Activated CD8-positive, alpha-beta T cell treated with anti-CD3 and anti-CD28 coated beads for 36 hours (primary cell): ENCODE data around the gene COL25A1. TPM values are rescaled to one million over a fixed set of nuclear protein-coding genes. Genes with fewer than 3 reads are reported as not detected.
A peak's percentile ranks its signal among the peaks of the same experiment; 100 is the strongest.

ENCODE experiments used
- ATAC-seq: fragments of 200-7000 bp; cut with Tn5 transposase; one replicate; pipeline ENCODE4 v1.10.0; 2021; ENCODE audit warnings: mild to moderate bottlenecking, moderate library complexity
- CTCF ChIA-PET: fragments of 350-600 bp; sonication (Branson Sonifier 250); formaldehyde crosslinking; loops from one replicate; lab custom pipeline; 2021; ENCODE audit warnings: antibody characterized with exemption; lab: Charles Lee
- POLR2A ChIA-PET: fragments of 350-600 bp; sonication (Branson Sonifier 250); formaldehyde crosslinking; loops from one replicate; lab custom pipeline; 2021; ENCODE audit warnings: antibody characterized with exemption; lab: Charles Lee
- DNase-seq: peaks from one replicate; pipeline ENCODE4 v3.0.0-alpha.2; 2020
- H3K27ac Mint-ChIP-seq: one replicate; pipeline ENCODE4 v1.8.0; 2021; ENCODE audit warnings: mild to moderate bottlenecking, mixed read lengths
- H3K27me3 Mint-ChIP-seq: one replicate; pipeline ENCODE4 v1.8.0; 2021; ENCODE audit warnings: mixed read lengths
- H3K36me3 Mint-ChIP-seq: one replicate; pipeline ENCODE4 v1.8.0; 2021; ENCODE audit warnings: low read depth, mixed read lengths
- H3K4me1 Mint-ChIP-seq: one replicate; pipeline ENCODE4 v1.8.0; 2021; ENCODE audit warnings: low read depth, mixed read lengths
- H3K4me3 Mint-ChIP-seq: one replicate; pipeline ENCODE4 v1.8.0; 2021; ENCODE audit warnings: mild to moderate bottlenecking, moderate library complexity, mixed read lengths
- H3K9me3 Mint-ChIP-seq: one replicate; pipeline ENCODE4 v1.8.0; 2021; ENCODE audit warnings: mixed read lengths
- intact Hi-C: fragments of 100-400 bp; cut with micrococcal nuclease; formaldehyde crosslinking; loops from one replicate; pipeline ENCODE4 v1.10.0; 2022
- total RNA-seq, 2 experiments: library from RNA; stranded (reverse); gene quantifications; one replicate each; pipeline ENCODE4 v1.2.3, GENCODE V29; 2021
- TF ChIP-seq, protein P1 (sequence below): fragments of 200-600 bp; IDR thresholded peaks from one replicate; pipeline ENCODE4 v1.8.0; 2022; ENCODE audit warnings: antibody characterized with exemption, mild to moderate bottlenecking

The COL25A1 gene
- total RNA-seq, 2 experiments from 2014 or later = not detected

DNA sequence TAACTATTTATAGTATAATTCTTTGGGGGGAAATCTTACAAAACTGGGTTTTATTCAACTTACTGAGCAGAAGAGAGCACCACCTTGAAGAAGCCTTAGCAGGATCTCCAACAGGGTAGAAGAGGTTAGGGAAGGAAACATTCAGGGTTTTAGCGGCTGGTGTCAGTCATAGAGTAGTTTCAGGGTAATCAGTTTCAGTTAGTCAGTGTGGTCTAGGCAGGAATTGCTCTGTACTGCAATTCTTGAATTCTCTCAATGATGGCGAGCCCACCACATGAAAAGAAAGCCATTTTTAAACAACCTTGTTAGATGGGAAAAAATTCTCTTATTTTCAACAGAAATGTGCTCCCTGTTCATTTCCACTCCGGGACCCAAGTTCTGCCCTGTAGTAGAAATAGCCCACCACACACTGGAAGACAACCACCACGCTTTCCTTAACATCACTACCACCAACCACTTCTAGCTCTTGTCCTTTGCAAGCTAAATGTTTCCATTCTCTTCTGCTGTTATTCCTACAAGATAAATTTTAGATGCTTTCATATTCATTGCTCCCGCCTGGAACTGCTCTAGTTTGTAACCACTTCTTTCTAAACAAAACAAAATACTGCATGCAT, 25.9 kb downstream of the COL25A1 start:
- peaks cover 11% of the 10 kb centered on the region for H3K27me3 Mint-ChIP-seq
- ChIA-PET POLR2A (no interaction called here), CTCF (no interaction called here)
- H3K36me3 Mint-ChIP-seq = no peaks in the 10 kb centered on the region
- H3K4me1 Mint-ChIP-seq = peaks cover 15% of the 10 kb centered on the region
- no peak overlapping the region for H3K4me3 Mint-ChIP-seq
- TF ChIP-seq, protein P1, sequence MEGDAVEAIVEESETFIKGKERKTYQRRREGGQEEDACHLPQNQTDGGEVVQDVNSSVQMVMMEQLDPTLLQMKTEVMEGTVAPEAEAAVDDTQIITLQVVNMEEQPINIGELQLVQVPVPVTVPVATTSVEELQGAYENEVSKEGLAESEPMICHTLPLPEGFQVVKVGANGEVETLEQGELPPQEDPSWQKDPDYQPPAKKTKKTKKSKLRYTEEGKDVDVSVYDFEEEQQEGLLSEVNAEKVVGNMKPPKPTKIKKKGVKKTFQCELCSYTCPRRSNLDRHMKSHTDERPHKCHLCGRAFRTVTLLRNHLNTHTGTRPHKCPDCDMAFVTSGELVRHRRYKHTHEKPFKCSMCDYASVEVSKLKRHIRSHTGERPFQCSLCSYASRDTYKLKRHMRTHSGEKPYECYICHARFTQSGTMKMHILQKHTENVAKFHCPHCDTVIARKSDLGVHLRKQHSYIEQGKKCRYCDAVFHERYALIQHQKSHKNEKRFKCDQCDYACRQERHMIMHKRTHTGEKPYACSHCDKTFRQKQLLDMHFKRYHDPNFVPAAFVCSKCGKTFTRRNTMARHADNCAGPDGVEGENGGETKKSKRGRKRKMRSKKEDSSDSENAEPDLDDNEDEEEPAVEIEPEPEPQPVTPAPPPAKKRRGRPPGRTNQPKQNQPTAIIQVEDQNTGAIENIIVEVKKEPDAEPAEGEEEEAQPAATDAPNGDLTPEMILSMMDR = no peak
- no peaks in the 10 kb centered on the region for H3K9me3 Mint-ChIP-seq
- intact Hi-C loops = no loop called here
- no peak overlapping the region for H3K27ac Mint-ChIP-seq
- ATAC-seq = peak; percentile 92
- peak; percentile 33 for DNase-seq

DNA sequence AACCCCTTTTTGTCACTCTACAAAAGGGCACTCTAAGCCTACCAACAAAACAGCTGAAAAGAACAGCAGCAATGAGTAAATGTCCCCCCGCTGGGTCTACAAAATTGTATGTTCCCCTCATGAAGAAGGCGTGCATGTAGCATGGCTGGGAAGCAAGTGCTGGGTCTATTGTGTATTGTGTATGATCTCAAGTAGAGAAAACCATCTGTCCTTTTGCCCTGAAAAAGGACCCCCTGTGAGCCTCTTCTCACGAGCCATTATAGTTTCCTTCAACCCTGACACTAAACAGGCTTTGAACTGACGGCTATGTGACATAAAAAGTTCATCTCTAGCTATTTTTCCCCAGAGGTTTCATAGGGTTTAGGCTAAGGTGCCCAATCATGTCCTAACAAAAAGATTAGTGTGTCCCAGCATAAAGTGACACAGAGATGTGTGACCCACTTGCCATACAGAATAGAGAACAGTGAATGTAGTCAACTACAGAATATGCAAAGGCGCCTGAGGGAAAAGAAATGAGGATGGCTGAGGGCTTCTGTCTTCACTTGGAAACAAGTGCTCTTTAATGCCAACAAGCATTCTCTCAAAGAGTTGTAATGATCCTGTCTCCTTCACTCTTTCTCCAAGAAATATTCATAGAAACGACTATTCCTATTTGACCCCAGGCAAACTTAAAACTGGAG, 27.3 kb downstream of the COL25A1 start:
- TF ChIP-seq, protein P1 = no peak
- ChIA-PET CTCF (no interaction called here), POLR2A (no interaction called here)
- H3K9me3 Mint-ChIP-seq = no peaks in the 10 kb centered on the region
- no peak for DNase-seq
- peaks cover 15% of the 10 kb centered on the region for H3K4me1 Mint-ChIP-seq
- no peaks in the 10 kb centered on the region for H3K36me3 Mint-ChIP-seq
- intact Hi-C loops = no loop called here
- no peak for ATAC-seq
- peaks cover 11% of the 10 kb centered on the region for H3K27me3 Mint-ChIP-seq
- H3K27ac Mint-ChIP-seq = no peak overlapping the region
- H3K4me3 Mint-ChIP-seq = no peak overlapping the region

DNA sequence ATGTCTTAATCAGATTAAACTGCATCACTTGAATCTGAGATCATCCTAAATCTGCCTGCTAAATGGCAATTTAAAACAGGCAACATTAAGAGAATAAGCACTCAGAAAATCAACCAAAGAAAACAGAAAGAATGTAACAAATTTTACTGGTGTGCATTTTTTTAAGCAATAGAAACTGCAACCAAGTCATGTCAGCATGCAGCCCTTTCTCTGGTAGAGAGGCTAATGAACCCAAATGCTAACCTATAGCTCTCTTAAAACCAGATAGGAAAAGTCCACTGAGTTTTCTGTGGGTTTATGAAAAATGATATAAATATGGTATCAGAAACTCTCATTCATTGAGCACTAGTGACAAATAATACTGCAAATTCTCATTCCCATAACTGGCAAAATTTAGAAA, 35.6 kb downstream of the COL25A1 start:
- intact Hi-C loops = no loop called here
- Mint-ChIP-seq H3K27ac (no peak overlapping the region), H3K36me3 (no peaks in the 10 kb centered on the region), H3K4me3 (no peak overlapping the region), H3K4me1 (no peaks in the 10 kb centered on the region), H3K27me3 (peaks cover 7% of the 10 kb centered on the region), H3K9me3 (no peaks in the 10 kb centered on the region)
- CTCF ChIA-PET = no interaction called here
- ATAC-seq (no peak), DNase-seq (no peak)
- POLR2A ChIA-PET = no interaction called here
- TF ChIP-seq, protein P1 = no peak

DNA sequence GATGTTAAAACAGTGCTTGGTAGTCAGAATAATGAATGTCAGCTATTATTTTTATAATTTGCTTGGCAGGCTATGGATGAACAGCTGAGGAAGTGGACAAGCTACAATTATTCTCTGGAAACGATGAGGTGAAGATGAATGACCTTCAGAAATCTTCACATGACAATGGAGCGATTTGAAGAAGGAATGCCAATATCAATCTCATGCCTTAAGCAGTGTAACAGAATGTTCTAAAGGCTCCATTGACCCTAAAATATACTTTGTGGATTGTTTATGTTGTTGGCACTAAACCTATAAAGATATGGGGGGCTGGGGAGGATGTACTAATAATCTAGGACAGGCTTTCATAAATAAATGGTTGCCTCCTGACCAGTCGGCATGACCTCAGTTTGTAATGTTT, 36.2 kb downstream of the COL25A1 start:
- H3K9me3 Mint-ChIP-seq = no peaks in the 10 kb centered on the region
- ChIA-PET CTCF (no interaction called here), POLR2A (no interaction called here)
- DNase-seq (no peak), ATAC-seq (no peak)
- no peaks in the 10 kb centered on the region for H3K4me1 Mint-ChIP-seq
- no peaks in the 10 kb centered on the region for H3K36me3 Mint-ChIP-seq
- no peak overlapping the region for H3K4me3 Mint-ChIP-seq
- TF ChIP-seq, protein P1 = no peak
- H3K27me3 Mint-ChIP-seq = peaks cover 7% of the 10 kb centered on the region
- no peak overlapping the region for H3K27ac Mint-ChIP-seq
- intact Hi-C loops = no loop called here

DNA sequence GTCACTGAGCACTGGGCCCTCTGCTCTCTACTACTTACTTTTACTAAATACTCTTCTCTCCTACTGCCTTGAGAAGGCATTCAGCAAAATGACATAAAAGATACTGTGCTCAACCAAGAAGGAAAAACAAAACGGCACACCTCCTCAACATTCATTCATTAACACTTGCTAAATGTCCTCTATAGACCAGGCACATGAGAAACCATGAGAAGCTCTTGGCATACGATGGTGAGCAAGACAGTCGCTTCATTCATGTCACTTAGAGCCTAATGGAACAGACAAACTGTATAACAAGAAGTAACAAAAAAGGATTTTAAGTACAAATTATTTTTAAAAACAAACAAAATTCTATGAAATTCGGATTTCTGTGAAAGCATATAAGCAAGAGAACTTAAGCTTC, 38.7 kb downstream of the COL25A1 start:
- POLR2A ChIA-PET = no interaction called here
- CTCF ChIA-PET = interaction anchor here (1.3 kb wide), 1 partner anchor 34 kb away, joined by 3 read pairs; no protein-coding TSS in a partner anchor
- Mint-ChIP-seq H3K27me3 (peaks cover 7% of the 10 kb centered on the region), H3K36me3 (no peaks in the 10 kb centered on the region), H3K9me3 (no peaks in the 10 kb centered on the region), H3K4me1 (no peaks in the 10 kb centered on the region), H3K27ac (no peak overlapping the region), H3K4me3 (no peak overlapping the region)
- ATAC-seq = no peak
- DNase-seq = no peak
- intact Hi-C loops = no loop called here
- TF ChIP-seq, protein P1 = no peak
